ENCODE measurements around the gene PAK6. TPM values are rescaled to one million over a fixed set of nuclear protein-coding genes. Genes with fewer than 3 reads are reported as not detected.

The PAK6 gene
- total RNA-seq, 1 donor = not detected

- no peaks in the 10 kb centered on the region for H3K27me3 ChIP-seq (ENCODE audit: insufficient read depth, low read length)
- no peaks in the 10 kb centered on the region for H4K20me1 ChIP-seq (ENCODE audit: insufficient read depth, low read length)
- H3K9me3 ChIP-seq (ENCODE audit: low read depth, low read length) = no peaks in the 10 kb centered on the region
- no peak for TF ChIP-seq CTCF (IDR thresholded peaks at IDR 0.05; ENCODE audit: extremely low read depth, low read depth, low read length)
- H3K79me2 ChIP-seq (ENCODE audit: insufficient read depth, low read length) = peaks cover 10% of the 10 kb centered on the region
- no peak overlapping the region for H2AFZ ChIP-seq (ENCODE audit: low read length)
- no peak overlapping the region for H3K4me2 ChIP-seq (ENCODE audit: insufficient read depth, low read length)
- H3K4me3 ChIP-seq (ENCODE audit: insufficient read depth, low read length) = no peak overlapping the region
- no peaks in the 10 kb centered on the region for H3K4me1 ChIP-seq (ENCODE audit: insufficient read depth, low read length)
- no peak for DNase-seq (ENCODE audit: insufficient read length, low spot score, missing footprints)
- no peak overlapping the region for H3K27ac ChIP-seq (ENCODE audit: low read depth, low read length)
- peaks cover 15% of the 10 kb centered on the region for H3K36me3 ChIP-seq (ENCODE audit: insufficient read depth, low read length)
Observed at GRCh38 chr15:40198355-40199085, 40.3 kb upstream of the PAK6 start.

GRCh38 chr15:40204100-40204499 lies 34.8 kb upstream of the PAK6 start:
- Histone ChIP-seq H3K36me3 (ENCODE audit: insufficient read depth, low read length) (peaks cover 33% of the 10 kb centered on the region), H3K4me2 (ENCODE audit: insufficient read depth, low read length) (no peak overlapping the region), H3K4me1 (ENCODE audit: insufficient read depth, low read length) (no peaks in the 10 kb centered on the region), H2AFZ (ENCODE audit: low read length) (no peak overlapping the region), H3K27me3 (ENCODE audit: insufficient read depth, low read length) (no peaks in the 10 kb centered on the region), H3K79me2 (ENCODE audit: insufficient read depth, low read length) (no peaks in the 10 kb centered on the region), H3K4me3 (ENCODE audit: insufficient read depth, low read length) (no peak overlapping the region), H3K27ac (ENCODE audit: low read depth, low read length) (no peak overlapping the region), H4K20me1 (ENCODE audit: insufficient read depth, low read length) (no peaks in the 10 kb centered on the region), H3K9me3 (ENCODE audit: low read depth, low read length) (no peaks in the 10 kb centered on the region)
- no peak for TF ChIP-seq CTCF (IDR thresholded peaks at IDR 0.05; ENCODE audit: extremely low read depth, low read depth, low read length)
- DNase-seq (ENCODE audit: insufficient read length, low spot score, missing footprints) = no peak

- Histone ChIP-seq H3K4me1 (ENCODE audit: insufficient read depth, low read length) (no peaks in the 10 kb centered on the region), H3K9me3 (ENCODE audit: low read depth, low read length) (no peaks in the 10 kb centered on the region), H4K20me1 (ENCODE audit: insufficient read depth, low read length) (no peaks in the 10 kb centered on the region), H3K36me3 (ENCODE audit: insufficient read depth, low read length) (peaks cover 21% of the 10 kb centered on the region), H3K27me3 (ENCODE audit: insufficient read depth, low read length) (no peaks in the 10 kb centered on the region), H3K27ac (ENCODE audit: low read depth, low read length) (no peak overlapping the region), H2AFZ (ENCODE audit: low read length) (peak overlapping the region; percentile 48), H3K79me2 (ENCODE audit: insufficient read depth, low read length) (no peaks in the 10 kb centered on the region), H3K4me3 (ENCODE audit: insufficient read depth, low read length) (no peak overlapping the region), H3K4me2 (ENCODE audit: insufficient read depth, low read length) (no peak overlapping the region)
- TF ChIP-seq CTCF (IDR thresholded peaks at IDR 0.05; ENCODE audit: extremely low read depth, low read depth, low read length) = peak; percentile 83
- DNase-seq (ENCODE audit: insufficient read length, low spot score, missing footprints) = peak; percentile 72
Observed at GRCh38 chr15:40217166-40217824, 21.6 kb upstream of the PAK6 start.

GRCh38 chr15:40219801-40220200 lies 19.1 kb upstream of the PAK6 start:
- Histone ChIP-seq H3K9me3 (ENCODE audit: low read depth, low read length) (no peaks in the 10 kb centered on the region), H3K27me3 (ENCODE audit: insufficient read depth, low read length) (no peaks in the 10 kb centered on the region), H3K4me3 (ENCODE audit: insufficient read depth, low read length) (no peak overlapping the region), H4K20me1 (ENCODE audit: insufficient read depth, low read length) (no peaks in the 10 kb centered on the region), H2AFZ (ENCODE audit: low read length) (no peak overlapping the region), H3K4me2 (ENCODE audit: insufficient read depth, low read length) (no peak overlapping the region), H3K36me3 (ENCODE audit: insufficient read depth, low read length) (peaks cover 25% of the 10 kb centered on the region), H3K4me1 (ENCODE audit: insufficient read depth, low read length) (no peaks in the 10 kb centered on the region), H3K79me2 (ENCODE audit: insufficient read depth, low read length) (no peaks in the 10 kb centered on the region), H3K27ac (ENCODE audit: low read depth, low read length) (no peak overlapping the region)
- DNase-seq (ENCODE audit: insufficient read length, low spot score, missing footprints) = no peak
- TF ChIP-seq CTCF (IDR thresholded peaks at IDR 0.05; ENCODE audit: extremely low read depth, low read depth, low read length) = no peak

All from osteoblast (primary cell).